GM21526 (cell line): ENCODE results near the gene XYLT1.

Source experiments
- ATAC-seq: cut with Tn5 transposase; IDR thresholded peaks from one replicate; pipeline ENCODE4 v1.9.1; 2021; ENCODE audit warnings: moderate library complexity; ENCODE audit not compliant: unreplicated experiment, low FRiP score

The XYLT1 gene

GRCh38 chr16:17364319-17365210 is 106.2 kb downstream of the XYLT1 start:
- no peak for ATAC-seq

- ATAC-seq, result no peak
These were observed 107.8 kb downstream of the XYLT1 start for GRCh38 chr16:17362946-17363345.

GRCh38 chr16:17362183-17362582 is 108.6 kb downstream of the XYLT1 start:
- ATAC-seq, result no peak

DNA sequence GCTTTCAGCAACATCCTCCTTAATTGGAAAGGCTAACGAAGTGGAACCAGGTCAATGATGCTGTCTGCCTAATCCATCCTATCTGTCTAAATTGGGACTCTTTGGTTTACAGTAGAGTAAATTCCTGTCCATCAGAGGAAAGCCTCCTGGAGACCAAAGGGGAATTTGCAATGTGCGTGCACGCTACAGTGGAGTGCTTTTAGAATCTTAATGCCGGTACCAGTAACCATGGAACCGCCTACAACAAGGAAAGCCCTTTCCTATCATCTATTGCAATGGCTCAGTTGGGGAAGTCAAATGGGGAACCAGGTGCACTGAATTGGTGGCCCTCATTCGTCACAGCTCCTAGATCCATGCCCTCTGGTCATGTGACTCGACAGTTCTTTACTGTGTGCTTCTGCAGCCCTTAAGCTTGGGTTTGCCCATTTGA is 110.1 kb downstream of the XYLT1 start:
- no peak for ATAC-seq

GRCh38 chr16:17359788-17360390 is 110.9 kb downstream of the XYLT1 start:
- ATAC-seq, result no peak

DNA sequence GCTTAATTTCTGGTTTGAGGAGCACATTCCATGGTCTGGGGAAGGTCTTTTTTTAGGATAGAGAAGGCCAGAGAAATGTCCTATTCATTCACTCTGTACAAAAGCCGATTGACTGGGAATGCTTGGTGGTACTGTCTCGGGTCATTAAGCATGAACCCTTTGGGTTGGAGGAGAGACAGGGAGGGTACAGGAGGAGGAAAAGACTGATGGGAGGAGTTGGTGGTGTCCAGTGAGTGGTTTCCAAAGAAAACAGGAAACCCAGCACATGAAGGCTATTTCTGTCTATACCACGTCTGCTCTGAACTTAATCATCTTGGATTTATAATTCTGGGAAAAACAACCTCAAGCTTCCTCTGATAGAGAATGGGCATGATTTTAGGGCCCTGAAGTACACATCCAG is 111.9 kb downstream of the XYLT1 start:
- no peak for ATAC-seq

DNA sequence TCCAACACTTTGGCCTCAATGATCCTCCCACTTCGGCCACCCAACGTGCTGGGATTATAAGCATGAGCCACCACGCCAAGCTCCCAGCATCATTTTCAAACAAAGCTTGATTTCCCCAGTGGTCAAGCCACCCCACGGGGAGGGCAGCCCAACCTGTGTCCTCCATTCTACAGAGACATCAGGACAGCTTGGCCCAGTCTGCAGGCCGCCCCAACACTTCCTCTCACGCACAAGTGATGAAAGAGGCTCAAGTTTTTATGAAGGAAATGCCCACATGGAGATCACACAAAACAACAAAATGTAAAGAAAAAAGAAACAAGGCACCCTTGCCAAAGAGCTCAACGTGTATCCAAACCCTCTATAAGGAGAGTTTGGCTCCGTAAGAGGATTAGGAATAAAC is 112.4 kb downstream of the XYLT1 start:
- no peak for ATAC-seq

DNA sequence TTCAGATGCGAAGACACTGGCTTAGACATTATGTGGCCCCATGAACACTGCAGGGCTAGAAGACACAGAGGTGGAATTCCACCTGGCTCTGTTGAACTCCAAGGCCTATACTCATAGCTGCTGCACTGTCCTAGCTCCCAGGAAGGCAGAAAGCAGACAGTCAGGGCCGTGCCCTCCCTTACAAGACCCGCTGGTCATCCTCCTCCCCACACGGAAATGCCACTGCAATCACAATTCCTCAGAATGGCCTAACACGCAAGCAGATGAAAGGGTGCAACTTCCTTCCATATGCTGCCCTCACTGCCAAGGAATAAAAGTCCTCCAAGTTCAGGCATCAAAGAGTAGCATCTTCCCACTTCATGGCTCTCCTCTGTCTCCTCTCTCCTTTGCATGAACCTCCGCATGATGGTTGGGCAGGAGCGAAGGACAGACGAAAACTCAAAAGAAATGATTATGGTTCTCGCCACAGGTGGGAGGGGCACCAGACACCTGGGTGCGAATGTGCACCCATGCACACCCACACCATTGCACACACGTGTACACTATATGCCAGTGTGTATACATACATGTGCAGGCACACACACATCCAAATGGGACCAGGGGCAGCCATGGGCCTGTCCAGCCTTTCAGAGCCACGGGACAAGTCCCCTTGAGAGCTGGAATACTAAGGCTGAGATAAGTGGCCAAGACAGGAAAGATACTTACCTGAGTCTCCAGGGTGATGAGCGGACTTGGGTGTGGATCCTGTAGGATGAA is 113.3 kb downstream of the XYLT1 start:
- no peak for ATAC-seq

GRCh38 chr16:17356243-17356933 is 114.4 kb downstream of the XYLT1 start:
- ATAC-seq, result no peak

DNA sequence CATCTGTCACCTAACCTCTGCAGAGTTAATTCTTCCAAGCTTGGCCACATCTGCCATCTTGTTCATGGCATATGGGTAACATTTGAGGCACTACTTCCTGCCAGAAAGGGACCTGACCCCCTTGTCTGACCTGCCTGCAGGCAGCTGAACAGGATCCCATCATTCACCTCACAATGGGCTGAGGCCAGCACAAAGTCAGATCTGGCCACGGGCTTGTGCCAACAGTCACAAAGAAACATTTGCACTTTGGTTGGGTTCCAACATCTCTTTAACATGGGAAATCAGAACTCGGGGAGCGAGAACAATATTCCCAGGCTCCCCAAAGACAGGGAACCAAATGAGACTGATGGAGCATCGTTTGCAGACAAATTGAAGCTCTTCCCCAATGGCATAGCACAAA is 116.1 kb downstream of the XYLT1 start:
- no peak for ATAC-seq

DNA sequence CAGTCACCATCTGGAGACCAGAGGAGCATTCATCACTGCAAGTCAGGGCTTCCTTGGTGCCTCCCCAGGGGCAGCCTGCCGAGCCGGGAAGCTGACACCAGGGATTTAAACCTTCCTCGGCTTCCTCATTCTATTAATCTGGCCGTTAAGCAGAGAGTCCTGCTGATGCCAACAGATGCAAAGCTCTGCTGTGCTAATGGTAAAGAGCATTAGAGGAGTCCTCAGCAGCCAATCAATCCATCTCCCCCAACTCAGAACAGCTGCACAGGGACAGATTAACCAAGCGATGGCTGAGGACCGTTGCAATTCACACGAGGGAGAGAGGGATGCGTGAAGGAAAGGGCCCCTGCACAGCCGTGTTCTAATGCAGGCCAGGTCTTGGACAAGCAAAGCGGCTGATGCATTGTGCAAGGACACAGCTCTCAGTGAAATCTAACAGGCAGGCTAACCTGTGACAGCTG is 116.6 kb downstream of the XYLT1 start:
- ATAC-seq, result no peak

- ATAC-seq, result no peak
These were observed 117.2 kb downstream of the XYLT1 start for GRCh38 chr16:17353561-17353960.

DNA sequence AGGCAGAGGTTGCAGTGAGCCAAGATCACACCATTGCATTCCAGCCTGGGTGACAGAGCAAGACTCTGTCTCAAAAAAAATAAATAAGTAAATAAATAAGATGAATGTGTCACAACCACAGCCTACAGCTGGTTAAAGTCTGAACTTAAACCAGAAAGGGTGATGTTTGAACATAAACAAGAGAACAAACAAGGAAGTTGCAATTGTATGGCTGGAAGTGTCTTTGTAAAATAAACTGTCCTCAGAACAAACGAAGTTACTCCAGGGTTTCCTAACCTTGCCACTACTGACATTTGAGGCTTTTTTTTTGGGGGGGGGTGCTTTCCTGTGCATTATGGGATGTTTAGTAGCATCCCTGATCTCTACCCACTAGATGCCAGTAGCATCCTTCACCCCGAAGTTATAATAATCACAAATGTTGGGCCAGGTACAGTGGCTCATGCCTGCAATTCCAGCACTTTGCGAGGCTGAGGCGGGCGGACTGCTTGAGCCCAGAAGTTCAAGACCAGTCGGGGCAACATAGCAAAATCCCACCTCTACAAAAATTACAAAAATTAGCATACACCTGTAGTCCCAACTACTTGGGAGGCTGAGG is 119.2 kb downstream of the XYLT1 start:
- ATAC-seq, result no peak

DNA sequence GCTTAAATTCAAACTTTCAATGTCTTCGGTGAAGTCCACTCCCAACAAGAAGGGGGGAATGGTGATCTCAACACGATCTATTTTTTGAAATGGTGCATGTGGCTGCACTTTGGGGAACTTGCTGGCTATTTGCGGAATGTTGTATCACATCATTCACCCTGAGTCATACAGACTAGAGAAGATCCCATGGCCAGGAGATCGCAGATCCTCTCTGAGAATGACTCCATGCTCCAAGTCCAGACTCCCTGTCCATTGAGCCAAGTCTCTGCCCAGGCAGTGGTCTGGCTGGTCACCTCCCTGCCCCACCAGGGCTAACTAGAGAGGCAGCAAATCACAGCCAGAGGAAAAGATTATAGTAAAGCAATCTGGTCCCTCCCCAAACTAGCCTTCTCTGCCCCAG is 120.6 kb downstream of the XYLT1 start:
- ATAC-seq, result no peak

DNA sequence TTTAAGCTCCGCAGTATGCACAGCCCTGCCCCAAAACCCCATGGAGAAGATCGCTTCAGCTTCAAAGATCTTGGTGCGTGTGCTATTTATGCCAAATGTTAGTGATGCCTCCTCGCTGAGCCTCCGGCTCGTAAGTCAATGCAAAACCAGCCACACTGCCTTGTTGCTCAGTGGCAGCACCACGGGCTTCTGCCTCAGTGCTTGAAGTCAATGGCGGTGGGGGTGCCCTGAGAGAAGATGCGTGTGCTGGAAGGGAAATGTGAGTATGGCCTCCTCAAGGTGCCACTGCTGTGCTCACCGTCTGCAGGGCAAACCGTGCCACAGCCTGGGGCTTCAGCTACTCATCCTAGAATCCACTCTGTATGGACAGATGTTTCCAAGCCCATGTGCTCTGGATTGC is 121.9 kb downstream of the XYLT1 start:
- ATAC-seq, result no peak

DNA sequence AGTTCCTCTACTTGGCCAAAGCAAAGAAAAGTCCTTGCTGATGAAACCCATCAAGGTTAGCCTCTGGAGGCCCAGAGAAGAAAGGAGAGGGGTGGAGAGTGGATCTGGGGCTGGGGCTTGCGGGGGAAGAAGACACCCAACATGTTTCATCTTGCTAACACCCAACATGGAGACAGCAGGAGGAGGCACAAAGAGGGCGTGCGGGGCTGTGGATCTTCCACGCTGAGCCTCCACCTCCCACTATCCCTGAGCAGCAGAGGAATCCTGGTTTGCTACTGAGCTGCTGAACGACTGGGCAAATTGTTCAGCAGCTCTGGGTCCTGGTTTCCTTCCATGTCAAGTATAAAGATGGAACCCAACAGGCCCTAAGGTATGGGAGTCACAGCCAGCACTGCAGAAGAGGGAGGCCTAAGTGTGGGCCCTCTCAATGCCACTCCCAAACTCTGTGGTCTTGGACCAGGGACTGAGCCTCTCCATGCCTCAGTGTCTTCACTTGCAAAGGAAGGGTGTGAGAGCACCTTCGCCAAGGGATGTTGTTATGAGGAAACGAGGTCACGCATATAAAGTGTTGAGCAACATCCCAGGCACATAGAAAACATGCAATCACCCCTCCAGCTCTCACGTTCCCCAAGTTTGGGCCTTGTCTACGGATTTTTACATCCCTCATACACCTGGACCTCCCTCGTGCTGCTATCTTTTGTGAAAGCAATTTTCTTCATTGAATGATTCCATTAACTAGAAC is 122.5 kb downstream of the XYLT1 start:
- no peak for ATAC-seq

- no peak for ATAC-seq
These were observed 123.1 kb downstream of the XYLT1 start for GRCh38 chr16:17347624-17348023.

DNA sequence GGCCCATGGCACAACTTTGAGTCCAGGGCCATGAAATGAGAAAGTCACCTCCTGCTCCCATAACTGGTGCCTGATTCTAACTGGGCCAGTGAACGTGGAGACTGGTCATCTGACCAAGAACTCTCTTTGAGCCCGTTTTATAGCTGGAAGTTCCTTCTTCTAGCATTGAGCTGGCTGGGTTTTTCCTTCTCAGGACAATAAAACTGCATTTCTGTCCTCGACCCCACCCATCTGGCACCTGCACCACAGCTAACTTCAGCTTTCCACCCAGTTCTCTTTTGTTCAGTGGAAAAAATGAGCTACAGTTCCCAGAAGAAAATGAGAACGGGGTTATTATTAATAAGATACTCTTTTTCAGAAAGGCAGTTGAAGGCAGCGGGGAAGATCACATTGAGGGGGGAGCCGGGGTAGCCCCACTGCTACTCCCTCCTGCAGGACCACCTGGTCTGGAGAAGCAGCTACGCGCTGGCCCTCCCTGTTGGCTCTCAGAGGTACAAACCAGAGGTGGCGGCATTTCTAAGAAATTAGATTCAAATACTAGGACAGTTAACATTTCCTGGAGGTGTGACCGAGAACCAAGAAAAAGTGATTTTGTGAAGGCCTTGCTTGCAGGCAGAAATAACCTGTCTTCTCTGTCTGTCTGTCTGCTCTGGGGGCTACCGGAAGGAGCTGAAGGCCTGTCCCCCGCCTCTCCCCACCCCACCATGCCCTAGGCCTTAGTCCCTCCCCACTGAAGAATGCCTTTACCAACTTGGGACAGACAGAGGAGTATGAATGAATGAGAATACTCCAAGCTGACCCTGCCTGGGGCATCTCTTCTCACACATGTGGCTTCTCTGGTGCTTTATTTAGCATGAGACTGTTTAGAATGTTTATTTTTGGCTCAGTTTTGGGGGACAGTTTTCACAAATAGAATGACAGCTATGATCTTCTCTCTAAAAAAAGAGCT is 123.9 kb downstream of the XYLT1 start:
- ATAC-seq, result no peak

DNA sequence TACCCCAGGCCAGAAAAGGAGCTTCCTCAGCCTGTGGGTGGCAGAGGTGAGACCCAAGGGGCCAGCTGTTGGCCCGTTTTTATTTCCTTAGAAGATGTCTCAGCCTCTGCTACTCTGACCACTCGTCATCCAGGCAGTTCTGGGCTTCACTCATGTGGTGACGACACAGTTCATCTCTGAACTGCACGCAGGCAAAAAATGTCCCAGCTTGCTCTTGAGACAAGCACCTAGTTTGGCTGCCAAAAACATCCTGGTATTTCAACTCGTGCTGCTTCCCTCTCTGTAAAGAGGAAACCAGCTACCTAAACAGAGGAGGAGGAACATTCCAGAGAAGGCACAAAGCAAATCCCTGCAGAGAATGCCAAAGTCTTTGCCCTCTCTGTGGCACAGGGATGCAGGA is 125.7 kb downstream of the XYLT1 start:
- no peak for ATAC-seq
